Fibroblast of the aortic adventitia (primary cell): ENCODE results near the gene GPR183. TPM values are rescaled to one million over a fixed set of nuclear protein-coding genes. Genes with fewer than 3 reads are reported as not detected.

Experiments
- DNase-seq: peaks from one replicate; pipeline ENCODE4 v3.0.0-alpha.2; 2010; ENCODE audit warnings: low read depth
- H3K4me3 ChIP-seq: 2 replicates; pipeline ENCODE4 v1.5.1; 2011; ENCODE audit warnings: low read depth, mild to moderate bottlenecking, control low read depth, low read length, moderate library complexity
- CTCF ChIP-seq: IDR thresholded peaks from 2 replicates; pipeline ENCODE4 v1.5.1; 2011; ENCODE audit warnings: mild to moderate bottlenecking, low read length, control low read depth, inconsistent platforms; ENCODE audit not compliant: insufficient read depth
- total RNA-seq: library from RNA; depleted of rRNA; stranded (reverse); fragments of >200 nt; gene quantifications from 2 replicates; pipeline ENCODE4 v1.2.3, GENCODE V29; 2012; ENCODE audit warnings: low replicate concordance

Gene GPR183
- total RNA-seq, 1 donor, result not detected

DNA sequence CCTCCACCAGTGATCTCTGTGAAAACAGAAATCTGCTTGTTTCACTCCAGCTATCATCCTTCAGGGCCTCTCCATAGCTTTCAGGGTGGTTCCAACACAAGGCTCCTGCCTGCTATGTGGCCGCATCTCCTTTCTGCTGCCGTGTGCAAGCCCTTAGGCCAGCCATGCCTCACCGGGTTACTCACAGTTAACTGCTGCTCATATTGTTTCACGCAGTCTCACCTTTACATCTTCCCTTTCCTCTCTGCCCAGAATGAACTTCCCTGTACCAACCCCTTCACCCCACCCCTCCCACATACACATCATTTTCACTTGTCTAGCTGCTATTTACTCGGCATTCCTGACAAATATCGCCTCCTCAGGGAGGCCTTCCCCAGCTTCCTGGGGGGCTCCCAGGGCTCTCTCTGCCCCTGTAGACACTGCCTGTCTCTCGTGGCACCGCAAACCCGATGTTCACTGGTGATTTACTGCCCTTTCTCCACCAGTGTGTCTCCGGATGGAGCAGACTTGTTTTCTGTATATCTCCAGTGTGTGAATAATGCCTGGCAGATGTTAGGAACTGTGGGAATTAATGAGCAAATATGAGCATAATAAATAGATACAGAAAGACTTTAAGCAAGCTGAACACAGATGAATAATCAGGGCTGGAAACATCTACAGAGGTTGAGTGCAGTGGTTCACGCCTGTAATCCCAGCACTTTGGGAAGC, 39.3 kb upstream of the GPR183 start:
- DNase-seq, result no peak
- no peak overlapping the region for H3K4me3 ChIP-seq
- TF ChIP-seq CTCF, result no peak

- no peak for DNase-seq
- H3K4me3 ChIP-seq, result no peak overlapping the region
- no peak for TF ChIP-seq CTCF
These were observed 38.1 kb upstream of the GPR183 start for GRCh38 chr13:99345345-99345744.

DNA sequence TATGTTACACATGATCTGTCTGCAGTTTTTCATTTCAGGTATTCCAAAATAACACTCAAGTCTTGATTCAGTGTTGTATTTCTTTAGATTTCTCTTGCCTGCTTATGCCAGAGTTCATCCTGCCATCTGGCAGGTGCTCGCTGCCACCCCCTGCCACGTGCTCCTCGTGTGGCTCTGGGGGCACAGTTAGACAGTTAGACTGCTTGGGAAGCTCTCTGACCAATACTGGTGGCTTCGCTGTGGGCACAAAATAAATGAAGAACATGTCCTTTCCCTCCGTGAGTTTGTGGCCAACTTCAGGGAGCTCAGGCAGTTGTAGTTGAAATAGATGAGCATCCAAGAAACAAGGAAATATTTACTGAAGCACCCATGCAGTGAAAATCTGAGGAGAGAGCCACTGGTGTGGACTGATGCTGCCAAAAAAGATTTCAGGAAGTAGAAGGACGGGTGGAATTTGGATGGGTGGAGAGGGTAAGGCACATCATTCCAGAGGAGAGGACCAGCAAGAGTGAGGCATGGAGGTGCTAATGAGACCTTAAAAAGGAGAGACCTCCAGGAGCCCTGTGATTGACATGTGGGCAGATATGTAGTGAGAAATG, 37.5 kb upstream of the GPR183 start:
- no peak overlapping the region for H3K4me3 ChIP-seq
- no peak for TF ChIP-seq CTCF
- no peak for DNase-seq

GRCh38 chr13:99342723-99343315, 35.6 kb upstream of the GPR183 start:
- H3K4me3 ChIP-seq, result no peak overlapping the region
- no peak for TF ChIP-seq CTCF
- DNase-seq, result no peak

GRCh38 chr13:99341969-99342722, 34.9 kb upstream of the GPR183 start:
- TF ChIP-seq CTCF, result no peak
- H3K4me3 ChIP-seq, result no peak overlapping the region
- no peak for DNase-seq

DNA sequence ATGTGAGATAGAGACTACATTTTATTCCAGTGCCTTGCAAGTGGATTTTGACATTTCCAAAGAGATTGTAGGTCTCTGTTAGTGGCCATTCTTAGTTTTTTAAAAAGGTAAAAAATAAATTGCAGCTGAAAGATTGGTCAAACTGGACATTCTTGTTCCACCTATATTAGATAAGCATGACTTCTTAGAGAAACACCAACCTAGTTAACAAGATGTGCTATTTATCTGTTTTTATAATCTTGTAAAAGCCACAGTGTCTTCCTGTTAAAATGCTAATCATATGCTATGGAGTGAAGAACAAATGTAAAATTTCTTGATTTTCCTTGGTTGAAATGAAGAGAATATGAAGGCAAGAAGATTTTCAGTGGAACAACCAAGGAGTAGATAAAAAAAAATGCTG, 33.4 kb upstream of the GPR183 start:
- no peak overlapping the region for H3K4me3 ChIP-seq
- no peak for TF ChIP-seq CTCF
- DNase-seq, result no peak
